WERI-Rb-1 (cell line): Measurements from ENCODE around the gene XAB2.

Experiments used
- DNase-seq: peaks from one replicate; pipeline ENCODE4 v3.0.0-alpha.2; 2020
- H3K27ac ChIP-seq: fragments of 250-450 bp; sonication (Bioruptor Pico); 2 replicates; pipeline ENCODE4 v1.5.1; 2020; ENCODE audit warnings: mild to moderate bottlenecking, moderate library complexity
- H3K27me3 ChIP-seq: fragments of 250-450 bp; sonication (Bioruptor Pico); 2 replicates; pipeline ENCODE4 v1.5.1; 2021; ENCODE audit warnings: mild to moderate bottlenecking, low read depth, moderate library complexity; ENCODE audit not compliant: insufficient read depth, severe bottlenecking
- H3K36me3 ChIP-seq: fragments of 250-450 bp; sonication (Bioruptor Pico); 2 replicates; pipeline ENCODE4 v1.5.1; 2020; ENCODE audit warnings: mild to moderate bottlenecking, moderate library complexity
- H3K4me3 ChIP-seq: 2 replicates; pipeline ENCODE4 v1.5.1; 2011; ENCODE audit warnings: low read depth, mild to moderate bottlenecking, control low read depth, low read length
- H3K9me3 ChIP-seq: fragments of 250-450 bp; sonication (Bioruptor Pico); 2 replicates; pipeline ENCODE4 v1.5.1; 2021; ENCODE audit warnings: mild to moderate bottlenecking, moderate library complexity; ENCODE audit not compliant: severe bottlenecking
- CTCF ChIP-seq: IDR thresholded peaks from 2 replicates; pipeline ENCODE4 v1.5.1; 2011; ENCODE audit warnings: low read depth, mild to moderate bottlenecking, control low read depth, inconsistent platforms, low read length

The XAB2 gene

GRCh38 chr19:7663706-7664105 lies 34.4 kb upstream of the XAB2 start:
- Histone ChIP-seq H3K4me3 (no peak overlapping the region), H3K9me3 (no peaks in the 10 kb centered on the region), H3K27me3 (no peaks in the 10 kb centered on the region), H3K36me3 (no peaks in the 10 kb centered on the region), H3K27ac (no peak overlapping the region)
- DNase-seq = no peak
- TF ChIP-seq CTCF = no peak

- no peak overlapping the region for H3K4me3 ChIP-seq
- no peaks in the 10 kb centered on the region for H3K27me3 ChIP-seq
- H3K36me3 ChIP-seq = no peaks in the 10 kb centered on the region
- H3K9me3 ChIP-seq = no peaks in the 10 kb centered on the region
- TF ChIP-seq CTCF = no peak
- DNase-seq = no peak
- H3K27ac ChIP-seq = no peak overlapping the region
Observed at GRCh38 chr19:7662657-7663056, 33.3 kb upstream of the XAB2 start.

GRCh38 chr19:7661744-7662538 lies 32.6 kb upstream of the XAB2 start:
- no peak overlapping the region for H3K27ac ChIP-seq
- H3K9me3 ChIP-seq = no peaks in the 10 kb centered on the region
- no peaks in the 10 kb centered on the region for H3K27me3 ChIP-seq
- TF ChIP-seq CTCF = no peak
- no peaks in the 10 kb centered on the region for H3K36me3 ChIP-seq
- H3K4me3 ChIP-seq = no peak overlapping the region
- DNase-seq = no peak

GRCh38 chr19:7658219-7658686 lies 28.9 kb upstream of the XAB2 start:
- Histone ChIP-seq H3K9me3 (no peaks in the 10 kb centered on the region), H3K4me3 (no peak overlapping the region), H3K36me3 (no peaks in the 10 kb centered on the region), H3K27me3 (no peaks in the 10 kb centered on the region), H3K27ac (no peak overlapping the region)
- DNase-seq = no peak
- no peak for TF ChIP-seq CTCF

- no peak for DNase-seq
- TF ChIP-seq CTCF = no peak
- H3K27me3 ChIP-seq = no peaks in the 10 kb centered on the region
- no peaks in the 10 kb centered on the region for H3K9me3 ChIP-seq
- H3K36me3 ChIP-seq = no peaks in the 10 kb centered on the region
- no peak overlapping the region for H3K4me3 ChIP-seq
- H3K27ac ChIP-seq = no peak overlapping the region
Observed at GRCh38 chr19:7657131-7657751, 27.9 kb upstream of the XAB2 start.

GRCh38 chr19:7655581-7655980 lies 26.2 kb upstream of the XAB2 start:
- no peak for TF ChIP-seq CTCF
- DNase-seq = no peak
- Histone ChIP-seq H3K4me3 (no peak overlapping the region), H3K27me3 (no peaks in the 10 kb centered on the region), H3K36me3 (no peaks in the 10 kb centered on the region), H3K27ac (no peak overlapping the region), H3K9me3 (no peaks in the 10 kb centered on the region)
